GM15510 (cell line): Measurements from ENCODE around the gene WASF3.

Experiments used
- POLR2A ChIP-seq: IDR thresholded peaks from 3 replicates; pipeline ENCODE4 v1.6.1; 2011; ENCODE audit warnings: borderline replicate concordance; ENCODE audit not compliant: insufficient read length; ENCODE audit errors: extremely low read depth

The WASF3 gene

DNA sequence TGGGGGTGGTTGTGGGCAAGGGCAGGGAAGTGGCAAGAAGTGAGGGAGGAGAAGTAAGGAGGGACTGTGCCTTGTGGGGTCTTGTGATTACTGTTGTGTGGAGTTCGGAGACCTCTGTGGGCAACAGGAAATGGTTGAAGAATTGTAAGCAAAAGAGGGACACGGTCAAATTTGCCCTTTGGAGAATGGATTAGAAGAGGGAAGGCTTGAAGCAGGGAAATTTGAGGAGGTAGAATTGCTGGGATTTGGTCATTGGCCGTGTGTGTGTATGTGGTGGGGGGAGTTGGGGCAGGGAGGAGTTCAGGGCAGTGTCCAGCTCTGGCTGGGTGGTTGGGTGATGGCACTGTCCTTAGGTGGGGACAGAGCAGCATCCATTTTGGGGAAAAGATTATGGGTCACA, 3.6 kb downstream of the WASF3 start:
- no peak for TF ChIP-seq POLR2A

GRCh38 chr13:26561651-26562511, 4.4 kb downstream of the WASF3 start:
- TF ChIP-seq POLR2A: no peak

DNA sequence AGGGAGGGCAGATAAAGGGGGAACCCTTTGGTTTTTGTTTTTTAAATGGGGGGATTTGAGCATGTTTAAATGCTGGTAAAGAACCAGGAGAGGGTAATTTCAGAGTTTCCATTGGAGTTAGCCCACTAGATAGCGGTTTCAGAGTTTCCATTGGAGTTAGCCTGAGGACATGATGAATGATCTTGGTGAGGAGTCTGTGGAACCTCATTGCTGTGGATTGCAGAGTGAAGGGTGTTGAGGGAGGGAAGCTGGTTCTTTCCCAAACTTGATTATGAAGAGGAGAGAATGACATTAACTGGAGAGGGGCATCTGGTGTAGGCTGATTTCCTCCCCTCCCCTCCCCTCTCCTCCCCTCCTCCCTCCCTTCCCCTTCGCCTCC, 5.0 kb downstream of the WASF3 start:
- no peak for TF ChIP-seq POLR2A

GRCh38 chr13:26563713-26564112, 6.2 kb downstream of the WASF3 start:
- no peak for TF ChIP-seq POLR2A

- no peak for TF ChIP-seq POLR2A
Observed at GRCh38 chr13:26568132-26568815, 10.8 kb downstream of the WASF3 start.

DNA sequence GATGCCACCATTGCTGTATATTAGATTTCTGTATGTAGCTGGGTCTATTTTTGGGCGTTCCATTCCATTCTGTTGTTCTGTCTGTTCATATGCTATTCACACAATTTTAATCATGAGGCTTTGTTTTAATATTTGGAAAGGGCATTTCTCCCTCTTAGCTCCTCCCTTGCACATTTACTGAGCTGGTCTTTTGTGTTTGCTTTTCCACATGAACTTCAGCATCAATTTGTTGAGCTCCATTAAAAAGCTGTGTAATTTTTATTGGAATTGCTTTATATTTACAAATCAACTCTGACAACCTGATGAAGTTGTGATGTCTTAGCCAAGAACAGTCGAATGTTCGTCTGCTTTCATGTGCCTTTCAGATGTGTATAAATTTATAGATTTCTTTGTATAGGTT, 14.0 kb downstream of the WASF3 start:
- TF ChIP-seq POLR2A: no peak

GRCh38 chr13:26575244-26575643, 17.8 kb downstream of the WASF3 start:
- TF ChIP-seq POLR2A: no peak

DNA sequence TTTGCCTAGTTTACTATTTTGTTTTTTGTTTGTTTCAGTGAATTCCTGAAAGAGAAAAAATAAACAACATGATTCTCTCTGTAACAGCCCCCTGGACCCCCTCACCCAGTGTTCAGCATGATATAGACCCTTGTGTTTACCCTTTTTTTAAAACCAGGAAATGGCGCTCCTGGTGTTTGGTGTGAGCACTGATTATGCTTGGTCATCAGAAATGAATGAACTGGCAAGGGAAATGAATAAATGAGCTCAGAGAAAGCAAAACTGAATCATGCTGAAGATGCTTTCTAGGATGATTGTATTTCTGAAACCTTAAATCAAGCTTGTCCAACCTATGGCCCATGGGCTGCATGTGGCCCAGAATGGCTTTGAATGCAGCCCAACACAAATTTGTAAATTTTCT, 22.1 kb downstream of the WASF3 start:
- no peak for TF ChIP-seq POLR2A

DNA sequence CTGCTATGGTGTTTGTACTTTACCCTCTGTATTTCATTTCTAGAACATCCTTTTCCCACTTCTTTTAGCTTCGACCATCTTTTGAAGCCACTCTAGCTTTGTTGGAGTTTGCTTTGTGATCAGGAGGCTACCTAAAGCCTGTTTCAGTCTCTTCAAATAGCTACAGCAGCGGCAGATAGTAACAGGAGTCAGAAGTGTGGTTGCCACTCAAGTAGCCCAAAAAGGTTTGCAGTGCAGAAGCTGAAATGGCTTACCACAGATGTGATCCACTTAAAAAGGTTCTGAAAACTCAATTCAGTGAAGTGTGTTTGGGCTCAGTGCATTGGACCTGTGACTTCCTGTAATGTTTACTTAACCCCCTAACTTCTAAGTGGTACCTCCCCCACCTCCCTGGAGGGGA, 26.2 kb downstream of the WASF3 start:
- TF ChIP-seq POLR2A: no peak

DNA sequence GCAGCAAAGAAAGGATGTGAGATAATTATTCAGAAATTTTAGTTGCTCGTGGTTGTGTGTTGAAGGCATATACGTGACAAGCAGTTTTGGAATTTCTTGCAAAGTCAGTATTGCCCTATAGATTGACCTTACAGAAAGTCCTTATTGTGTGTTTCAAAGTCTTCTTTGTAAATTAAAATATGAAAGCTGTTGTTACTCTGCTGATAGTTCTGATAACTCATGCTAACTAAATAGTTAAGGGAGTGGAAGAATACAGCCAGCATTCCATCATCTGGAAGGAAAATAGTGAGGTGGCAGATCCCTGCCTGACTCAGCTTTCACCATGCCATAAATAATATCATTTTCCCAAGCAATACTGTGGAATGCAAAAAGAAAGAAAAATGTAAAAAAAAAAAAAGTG, 27.2 kb downstream of the WASF3 start:
- no peak for TF ChIP-seq POLR2A

DNA sequence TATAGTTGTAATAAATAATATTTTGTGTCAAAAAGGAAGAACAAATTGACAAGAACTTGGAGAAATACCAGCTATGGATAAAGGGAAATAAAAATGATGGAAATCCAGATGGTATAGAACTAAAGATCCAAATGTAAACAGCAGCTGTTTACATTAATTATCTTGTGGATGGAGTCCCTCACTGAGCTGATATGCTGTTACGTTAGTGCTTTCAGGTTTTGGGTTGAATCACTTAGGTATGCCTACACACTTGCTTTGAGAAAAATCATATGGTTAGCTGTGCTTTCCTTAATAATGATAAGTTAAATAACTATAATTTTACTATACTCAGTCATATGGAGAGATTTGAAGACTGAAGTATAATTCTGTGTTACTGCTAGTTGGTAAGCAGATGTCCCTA, 27.7 kb downstream of the WASF3 start:
- no peak for TF ChIP-seq POLR2A

DNA sequence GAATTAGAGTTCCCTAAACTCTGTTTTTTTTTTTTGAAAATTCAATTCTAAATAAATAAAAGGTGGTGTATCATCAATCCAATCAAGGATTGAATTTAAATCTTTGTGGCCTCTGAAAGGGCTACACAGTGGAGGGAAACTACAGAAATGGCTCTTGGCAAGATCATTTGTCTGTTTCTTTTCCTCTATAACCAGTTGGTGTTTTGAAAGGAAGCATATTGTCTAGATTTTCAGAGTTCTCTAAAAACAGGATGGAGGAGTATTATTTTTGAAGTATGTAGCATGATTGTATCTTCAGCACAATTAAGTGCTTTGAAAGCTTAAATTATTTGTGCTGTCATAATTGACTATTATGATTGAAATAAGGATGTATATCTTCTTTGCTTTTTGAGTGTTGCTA, 29.8 kb downstream of the WASF3 start:
- TF ChIP-seq POLR2A: no peak

DNA sequence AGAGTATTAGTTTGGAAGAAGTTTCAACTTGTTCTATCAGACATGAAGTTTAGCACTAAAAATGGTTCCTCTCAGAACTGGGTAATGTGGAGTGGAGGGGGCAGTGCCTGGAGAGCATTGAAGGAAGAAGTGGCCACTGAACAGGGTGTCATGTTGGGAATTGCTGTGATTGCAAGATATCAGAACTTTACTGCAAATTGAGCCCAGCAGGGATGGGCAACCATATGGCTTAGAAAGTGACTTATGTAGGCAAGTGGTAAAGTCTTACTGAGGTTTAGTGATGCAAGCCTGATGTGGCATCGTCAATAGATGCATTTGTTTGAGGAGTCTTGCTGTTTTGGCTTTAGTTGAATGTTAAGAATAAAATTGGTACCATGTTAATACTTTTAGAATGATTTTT, 31.7 kb downstream of the WASF3 start:
- TF ChIP-seq POLR2A: no peak

DNA sequence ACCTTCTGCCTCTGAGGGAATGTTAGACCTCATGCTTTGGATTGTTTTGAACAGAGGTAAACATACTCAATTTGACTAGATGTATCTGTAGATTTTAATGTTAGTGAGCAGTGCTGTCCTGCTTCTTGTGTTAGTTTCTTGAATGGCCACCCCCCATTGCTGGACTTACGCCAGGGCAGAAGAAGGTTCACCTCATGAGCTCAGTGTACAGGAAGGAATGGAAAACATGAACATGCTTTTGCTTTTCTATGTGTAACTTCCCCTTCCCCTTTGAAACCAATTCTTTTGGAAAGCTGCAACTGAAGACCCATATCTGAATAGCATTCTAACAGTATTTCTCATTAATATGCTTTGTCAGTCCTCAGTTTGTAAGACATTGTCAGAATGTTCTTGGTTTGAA, 32.3 kb downstream of the WASF3 start:
- TF ChIP-seq POLR2A: no peak

- TF ChIP-seq POLR2A: no peak
Observed at GRCh38 chr13:26590379-26590778, 32.9 kb downstream of the WASF3 start.

- TF ChIP-seq POLR2A: no peak
Observed at GRCh38 chr13:26590951-26591350, 33.5 kb downstream of the WASF3 start.
